MM.1S (cell line): Measurements from ENCODE around the gene RSF1.

Source experiments
- CTCF ChIP-seq: fragments of 300-600 bp; sonication (generic); IDR thresholded peaks from 2 replicates; pipeline ENCODE4 v1.5.1; 2016; ENCODE audit warnings: antibody characterized with exemption, low read length, mixed read lengths
- EZH2 ChIP-seq: fragments of 300-600 bp; sonication (generic); optimal IDR thresholded peaks from 2 replicates; pipeline ENCODE3; 2017; ENCODE audit warnings: low read depth, mild to moderate bottlenecking, antibody characterized with exemption, low read length, mixed read lengths
- EZH2phosphoT487 ChIP-seq: fragments of 300-600 bp; sonication (generic); IDR thresholded peaks from 2 replicates; pipeline ENCODE4 v1.6.1; 2018; ENCODE audit warnings: antibody characterized with exemption, low read length

DNA sequence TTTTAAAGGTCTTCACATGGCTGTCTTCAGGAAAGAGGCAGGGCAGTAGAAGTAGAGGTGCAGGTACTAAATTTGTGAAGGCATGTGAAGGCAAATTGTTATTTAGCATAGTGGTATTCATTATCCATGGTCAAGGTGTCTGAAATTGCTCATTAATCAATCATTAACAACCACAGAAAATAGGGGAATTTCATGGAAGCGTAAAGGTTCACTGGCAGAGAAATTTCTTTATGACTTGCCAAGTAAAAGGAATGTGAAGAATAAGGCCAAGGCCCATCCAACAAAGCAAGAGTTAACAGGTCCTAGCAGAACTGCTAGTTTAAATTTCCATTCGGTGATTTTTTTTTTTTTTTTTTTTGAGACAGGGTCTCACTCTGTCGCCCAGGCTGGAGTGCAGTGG is 59.0 kb downstream of the RSF1 start:
- TF ChIP-seq CTCF (no peak), EZH2 (no peak), EZH2phosphoT487 (no peak)
